ENCODE results near the gene SLC22A8.

- no peak for TF ChIP-seq NFIC (IDR thresholded peaks at IDR 0.05; ENCODE audit: low read depth, low read length)
- no peak for TF ChIP-seq POLR2AphosphoS2 (IDR thresholded peaks at IDR 0.05; ENCODE audit: low read depth, low read length)
- TF ChIP-seq ZNF24 (IDR thresholded peaks at IDR 0.05) = no peak
- TF ChIP-seq YY1 (IDR thresholded peaks at IDR 0.05; ENCODE audit: low read depth, low read length) = no peak
- TF ChIP-seq, protein P1, sequence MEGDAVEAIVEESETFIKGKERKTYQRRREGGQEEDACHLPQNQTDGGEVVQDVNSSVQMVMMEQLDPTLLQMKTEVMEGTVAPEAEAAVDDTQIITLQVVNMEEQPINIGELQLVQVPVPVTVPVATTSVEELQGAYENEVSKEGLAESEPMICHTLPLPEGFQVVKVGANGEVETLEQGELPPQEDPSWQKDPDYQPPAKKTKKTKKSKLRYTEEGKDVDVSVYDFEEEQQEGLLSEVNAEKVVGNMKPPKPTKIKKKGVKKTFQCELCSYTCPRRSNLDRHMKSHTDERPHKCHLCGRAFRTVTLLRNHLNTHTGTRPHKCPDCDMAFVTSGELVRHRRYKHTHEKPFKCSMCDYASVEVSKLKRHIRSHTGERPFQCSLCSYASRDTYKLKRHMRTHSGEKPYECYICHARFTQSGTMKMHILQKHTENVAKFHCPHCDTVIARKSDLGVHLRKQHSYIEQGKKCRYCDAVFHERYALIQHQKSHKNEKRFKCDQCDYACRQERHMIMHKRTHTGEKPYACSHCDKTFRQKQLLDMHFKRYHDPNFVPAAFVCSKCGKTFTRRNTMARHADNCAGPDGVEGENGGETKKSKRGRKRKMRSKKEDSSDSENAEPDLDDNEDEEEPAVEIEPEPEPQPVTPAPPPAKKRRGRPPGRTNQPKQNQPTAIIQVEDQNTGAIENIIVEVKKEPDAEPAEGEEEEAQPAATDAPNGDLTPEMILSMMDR (IDR thresholded peaks at IDR 0.05 in 2 of 3, conservative IDR thresholded peaks at IDR 0.05 in 1 of 3; ENCODE audit: control insufficient read depth in 2 of 3, extremely low read depth in 1 of 3, insufficient read depth in 1 of 3, low read depth in 3 of 3, low read length in 3 of 3) = no peak
- TF ChIP-seq NR2F1 (conservative IDR thresholded peaks at IDR 0.05) = no peak
- TF ChIP-seq POLR2AphosphoS5 (IDR thresholded peaks at IDR 0.05; ENCODE audit: low read length) = no peak
- TF ChIP-seq ATF2 (IDR thresholded peaks at IDR 0.05; ENCODE audit: low read length) = no peak
- no peak for TF ChIP-seq USF2 (IDR thresholded peaks at IDR 0.05; ENCODE audit: borderline replicate concordance, low read depth, low read length)
Observed at GRCh38 chr11:62976109-62976508, 39.5 kb downstream of the SLC22A8 start.
